Activated gamma-delta T cell (primary cell): ENCODE measurements around the gene ZNF587B.
"Not testable (repeated sequence)": the region's sequence is repeated elsewhere in the genome, so short reads cannot be mapped to it uniquely, and the experiment has no call there.

ENCODE experiments used
- DNase-seq: peaks from one replicate; lab custom pipeline; 2025; lab: John Stamatoyannopoulos, UW

ZNF587B gene

DNA sequence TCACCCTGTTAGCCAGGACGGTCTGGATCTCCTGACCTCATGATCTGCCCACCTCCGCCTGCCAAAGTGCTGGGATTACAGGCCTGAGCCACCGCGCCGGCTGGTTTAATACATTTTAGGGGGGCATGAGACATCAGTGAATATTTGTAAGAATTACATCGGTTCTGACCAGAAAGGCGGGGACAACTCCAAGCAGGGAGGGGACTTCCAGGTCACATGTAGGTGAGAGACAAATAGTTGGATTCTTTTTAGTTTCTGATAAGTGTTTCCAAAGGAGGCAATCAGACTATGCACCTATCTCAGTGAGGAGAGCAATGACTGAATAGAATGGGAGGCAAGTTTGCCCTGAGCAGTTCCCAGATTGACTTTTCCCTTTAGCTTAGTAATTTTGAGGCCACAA, 11.7 kb upstream of the ZNF587B start:
- no peak for DNase-seq

DNA sequence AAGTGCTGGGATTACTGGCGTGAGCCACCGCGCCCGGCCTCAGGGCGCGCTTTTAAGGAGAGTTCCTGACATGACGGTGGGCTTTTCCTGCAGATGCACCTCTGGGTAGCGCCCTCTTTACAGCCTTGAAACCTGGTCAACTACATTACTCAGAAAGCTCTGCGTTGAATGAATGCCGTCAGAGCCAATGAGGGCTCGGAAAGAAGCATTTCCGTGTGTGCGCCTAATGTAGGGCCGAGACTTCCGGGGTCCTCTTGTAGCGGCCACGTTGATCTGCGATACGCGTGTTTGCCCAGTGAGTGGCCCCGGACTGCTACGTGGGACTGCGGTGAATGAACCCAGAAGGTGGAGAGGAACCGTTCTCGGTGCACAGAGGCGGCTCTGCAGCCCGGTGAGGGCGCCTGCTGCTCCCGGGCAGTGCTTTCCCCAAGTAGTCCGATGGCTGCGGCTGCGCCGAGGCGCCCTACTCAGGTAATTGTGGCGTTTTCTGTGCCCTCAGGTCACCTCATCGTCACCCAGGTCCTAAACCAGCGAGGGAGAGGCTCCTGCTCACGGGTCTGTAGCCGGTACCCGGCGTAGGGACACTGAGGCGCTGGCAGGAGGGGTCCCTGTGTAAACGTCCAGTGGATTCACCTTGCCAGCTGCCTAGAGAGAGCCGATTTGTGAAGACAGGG, 10.5 kb upstream of the ZNF587B start:
- peak; percentile 46 for DNase-seq

DNA sequence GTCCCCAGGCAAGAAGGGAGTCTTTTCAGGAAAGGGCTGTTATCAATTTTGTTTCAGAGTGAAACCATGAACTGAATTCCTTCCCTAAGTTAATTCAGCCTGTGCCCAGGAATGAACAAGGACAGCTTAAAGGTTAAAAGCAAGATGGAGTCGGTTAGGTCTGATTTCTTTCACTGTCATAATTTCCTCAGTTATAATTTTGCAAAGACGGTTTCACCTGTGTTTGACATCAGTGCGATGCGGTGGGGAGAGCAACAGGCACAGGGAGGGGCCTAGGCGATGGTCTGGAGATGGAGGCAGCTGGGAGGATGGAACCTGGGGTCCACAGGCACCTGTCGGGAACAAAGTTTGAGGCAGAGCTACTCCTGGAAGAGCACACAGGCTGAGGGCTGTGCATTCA, 9.5 kb upstream of the ZNF587B start:
- no peak for DNase-seq

DNA sequence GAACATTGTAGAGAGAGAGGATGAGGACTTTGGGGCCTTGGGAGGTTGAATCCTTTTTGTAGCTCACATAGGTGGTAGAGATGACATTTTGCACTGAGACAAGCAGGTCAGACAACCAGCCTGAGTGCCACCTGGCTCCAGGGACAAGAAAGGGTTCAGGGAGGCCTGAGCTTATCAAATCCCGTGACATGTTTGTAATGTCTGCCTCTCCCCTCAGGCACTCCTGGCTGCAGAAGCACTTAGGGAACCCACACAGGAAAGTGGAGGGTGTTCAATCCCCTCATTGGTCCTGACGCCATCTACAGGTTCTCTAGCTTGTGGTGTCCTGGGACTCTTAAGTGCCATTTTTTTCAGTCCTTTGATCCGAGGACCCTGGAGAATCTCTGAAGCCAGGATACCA, 9.0 kb upstream of the ZNF587B start:
- DNase-seq, result not testable (repeated sequence)

DNA sequence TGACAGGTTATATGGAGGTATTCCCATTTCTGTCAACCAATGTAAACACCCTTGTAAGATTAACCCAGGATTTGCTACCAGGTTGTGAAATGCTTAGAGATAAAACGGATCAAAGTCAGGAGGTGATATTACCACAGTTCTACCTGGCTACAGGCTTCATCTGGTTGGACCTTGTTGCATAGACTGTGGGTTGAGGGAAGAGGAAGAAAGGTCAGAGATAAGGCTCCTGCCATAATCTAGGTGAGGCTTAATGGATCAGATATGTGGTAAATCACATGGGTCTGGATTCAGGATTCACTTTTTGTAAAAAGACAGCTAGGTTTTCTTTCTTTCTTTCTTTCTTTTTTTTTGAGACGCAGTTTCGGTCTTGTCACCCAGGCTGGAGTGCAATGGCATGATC, 8.6 kb upstream of the ZNF587B start:
- not testable (repeated sequence) for DNase-seq

DNA sequence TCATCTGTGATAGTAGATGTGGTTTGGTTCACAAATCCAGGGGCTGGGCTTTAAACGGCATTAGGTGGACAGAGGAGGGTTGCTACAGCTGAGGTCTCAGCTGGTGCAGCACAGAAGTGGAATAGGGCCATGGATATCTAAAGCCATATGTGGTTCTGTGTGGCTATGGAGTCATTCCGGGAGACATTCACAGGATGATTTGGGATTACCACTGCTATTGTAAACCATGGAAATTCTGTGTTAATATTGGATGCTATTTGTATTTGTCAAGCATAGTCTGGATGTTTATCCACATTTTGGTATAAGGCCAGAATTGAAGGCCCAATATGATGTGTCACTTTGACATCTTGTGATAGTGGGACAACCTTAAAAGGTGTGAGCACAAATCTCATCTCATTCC, 6.9 kb upstream of the ZNF587B start:
- not testable (repeated sequence) for DNase-seq

DNA sequence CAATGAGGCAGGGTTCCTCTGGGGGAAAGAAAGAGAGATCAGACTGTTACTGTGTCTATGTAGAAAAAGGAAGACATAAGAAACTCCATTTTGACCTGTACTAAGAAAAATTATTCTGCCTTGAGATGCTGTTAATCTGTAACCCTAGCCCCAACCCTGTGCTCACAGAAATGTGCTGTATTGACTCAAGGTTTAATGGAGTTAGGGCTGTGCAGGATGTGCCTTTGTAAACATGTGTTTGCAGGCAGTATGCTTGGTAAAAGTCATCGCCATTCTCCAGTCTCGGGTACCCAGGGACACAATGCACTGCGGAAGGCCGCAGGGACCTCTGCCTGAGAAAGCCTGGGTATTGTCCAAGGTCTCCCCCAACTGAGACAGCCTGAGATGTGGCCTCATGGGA, 6.5 kb upstream of the ZNF587B start:
- not testable (repeated sequence) for DNase-seq

DNA sequence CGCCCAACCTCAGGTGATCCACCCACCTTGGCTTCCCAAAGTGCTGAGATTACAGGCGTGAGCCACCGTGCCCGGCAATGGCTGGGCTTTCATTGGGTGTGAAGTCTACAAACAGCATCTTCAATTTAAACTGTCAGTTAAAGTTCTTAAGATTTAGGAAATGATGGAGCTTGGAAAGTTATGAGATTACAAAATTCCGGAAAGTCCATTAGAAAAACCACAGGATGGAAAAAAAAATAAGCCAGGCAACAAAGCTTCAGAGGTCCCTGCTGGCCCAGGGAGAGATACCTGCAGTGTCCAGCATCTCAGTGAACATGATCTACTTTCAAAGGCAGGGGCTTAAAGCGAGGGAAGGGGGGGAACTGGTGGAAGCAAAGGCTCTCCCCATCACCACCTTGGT, 4.6 kb upstream of the ZNF587B start:
- no peak for DNase-seq

DNA sequence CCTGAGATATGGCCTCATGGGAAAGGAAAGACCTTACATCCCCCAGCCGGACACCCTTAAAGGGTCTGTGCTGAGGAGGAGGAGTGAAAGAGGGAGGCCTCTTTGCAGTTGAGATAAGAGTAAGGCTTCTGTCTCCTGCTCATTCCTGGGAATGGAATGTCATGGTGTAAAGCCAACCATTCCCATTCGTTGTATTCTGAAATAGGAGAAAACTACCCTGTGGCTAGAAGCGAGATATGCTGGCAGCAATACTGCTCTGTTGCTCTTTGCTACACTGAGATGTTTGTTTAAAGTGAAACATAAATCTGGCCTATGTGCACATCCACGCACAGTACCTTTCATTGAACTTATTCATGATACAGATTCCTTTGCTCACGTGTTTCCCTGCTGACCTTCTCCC, 783 bp upstream of the ZNF587B start:
- no peak for DNase-seq

DNA sequence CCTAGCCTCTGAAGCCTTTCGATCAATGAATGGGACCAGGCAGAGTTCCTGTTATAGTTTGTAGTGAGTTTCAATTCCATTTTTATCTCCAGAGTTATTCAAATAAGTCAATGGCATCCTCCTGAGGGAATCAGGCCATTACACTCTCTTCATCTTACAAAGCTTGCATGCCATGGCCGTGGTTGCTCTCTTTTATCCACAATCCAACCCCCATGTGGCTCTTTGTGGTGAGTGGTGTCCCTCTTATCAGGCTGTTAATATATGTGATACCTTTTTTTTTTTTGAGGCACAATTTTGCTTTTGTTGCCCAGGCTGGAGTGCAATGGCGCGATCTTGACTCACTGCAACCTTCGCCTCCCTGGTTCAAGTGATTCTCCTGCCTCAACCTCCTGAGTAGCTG, 6.9 kb downstream of the ZNF587B start:
- DNase-seq, result not testable (repeated sequence)

DNA sequence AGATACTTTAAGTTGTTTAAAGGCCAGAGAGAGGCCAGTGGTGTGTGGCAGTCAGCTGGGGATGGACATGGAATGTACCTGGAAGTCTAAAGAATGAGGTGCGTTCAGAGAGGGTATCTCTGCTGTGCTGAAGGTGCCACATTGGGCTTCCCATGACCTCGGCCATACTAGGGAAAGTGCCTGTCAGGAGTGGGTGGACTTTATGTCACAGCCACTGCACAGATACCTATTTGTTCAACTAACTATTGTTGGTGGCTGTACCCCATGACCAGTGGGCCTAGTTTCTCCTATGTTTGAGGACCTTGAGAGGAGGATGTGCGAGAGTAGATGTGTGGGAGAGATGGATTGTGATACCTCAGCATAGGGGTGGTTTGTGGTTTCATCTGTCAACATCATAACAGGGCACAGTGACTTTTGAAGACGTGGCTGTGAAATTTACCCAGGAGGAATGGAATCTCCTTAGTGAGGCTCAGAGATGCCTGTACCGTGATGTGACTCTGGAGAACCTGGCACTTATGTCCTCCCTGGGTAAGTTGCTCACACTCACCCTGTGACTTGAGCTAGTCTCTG, 8.6 kb downstream of the ZNF587B start:
- not testable (repeated sequence) for DNase-seq

DNA sequence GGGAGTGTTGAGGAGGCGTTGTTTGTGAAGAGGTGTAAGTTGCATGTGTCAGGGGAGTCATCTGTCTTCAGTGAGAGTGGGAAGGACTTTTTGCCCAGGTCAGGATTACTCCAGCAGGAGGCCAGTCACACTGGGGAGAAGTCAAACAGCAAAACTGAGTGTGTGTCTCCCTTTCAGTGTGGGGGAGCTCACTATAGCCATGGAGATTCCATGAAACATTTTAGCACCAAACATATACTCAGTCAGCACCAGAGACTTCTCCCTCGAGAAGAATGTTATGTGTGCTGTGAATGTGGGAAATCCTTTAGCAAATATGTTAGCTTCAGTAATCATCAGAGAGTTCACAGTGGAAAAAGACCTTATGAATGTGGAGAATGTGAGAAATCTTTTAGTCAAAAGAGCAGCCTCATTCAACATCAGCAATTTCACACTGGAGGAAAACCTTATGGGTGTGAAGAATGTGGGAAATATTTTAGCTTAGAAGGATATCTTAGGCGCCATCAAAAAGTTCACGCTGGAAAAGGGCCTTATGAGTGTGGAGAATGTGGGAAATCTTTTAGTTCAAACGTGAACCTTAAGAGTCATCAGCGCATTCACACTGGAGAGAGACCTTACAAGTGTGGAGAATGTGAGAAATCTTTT, 11.1 kb downstream of the ZNF587B start:
- DNase-seq, result no peak

DNA sequence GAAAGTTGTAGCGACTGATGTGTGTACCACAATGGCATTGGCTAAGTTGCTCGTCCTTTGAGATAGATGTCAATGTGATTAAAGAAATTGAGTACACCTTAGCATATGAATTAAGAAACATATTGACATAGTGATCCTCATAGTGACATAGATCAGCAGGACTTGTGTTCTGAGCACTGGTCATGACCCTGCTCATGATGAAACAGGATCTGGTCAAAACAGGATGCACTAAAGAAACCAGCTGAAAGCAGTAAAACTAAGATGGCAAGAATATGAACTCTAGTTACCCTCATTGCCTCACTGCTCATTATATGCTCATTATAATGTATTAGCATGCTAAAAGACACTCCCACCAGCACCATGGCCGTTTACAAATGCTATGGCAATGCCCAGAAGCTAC, 17.1 kb downstream of the ZNF587B start:
- DNase-seq, result not testable (repeated sequence)

DNA sequence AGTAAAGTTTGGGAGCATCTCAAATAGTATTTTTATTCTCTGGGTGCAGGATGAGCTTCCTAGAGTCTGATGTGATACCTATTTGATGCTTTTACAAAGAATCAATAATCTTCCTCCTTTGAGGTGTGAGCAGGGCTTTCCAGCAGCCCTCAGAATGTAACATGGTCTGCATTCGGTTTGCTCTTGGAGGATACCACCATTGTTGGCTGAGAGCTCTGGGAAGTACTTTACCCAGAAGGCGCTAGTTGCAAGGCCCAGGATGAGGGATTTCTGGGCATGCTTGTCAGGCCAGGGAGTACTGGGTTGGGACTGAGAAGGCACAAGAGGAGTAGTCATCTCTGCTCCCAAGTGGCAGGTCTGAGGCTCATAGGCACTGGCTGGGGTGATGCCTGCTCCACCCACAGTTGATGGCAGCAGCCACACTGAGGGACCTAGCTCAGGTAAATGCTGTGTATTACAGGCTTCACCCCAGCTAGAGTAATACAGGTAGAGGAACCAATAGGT, 19.1 kb downstream of the ZNF587B start:
- DNase-seq, result not testable (repeated sequence)

DNA sequence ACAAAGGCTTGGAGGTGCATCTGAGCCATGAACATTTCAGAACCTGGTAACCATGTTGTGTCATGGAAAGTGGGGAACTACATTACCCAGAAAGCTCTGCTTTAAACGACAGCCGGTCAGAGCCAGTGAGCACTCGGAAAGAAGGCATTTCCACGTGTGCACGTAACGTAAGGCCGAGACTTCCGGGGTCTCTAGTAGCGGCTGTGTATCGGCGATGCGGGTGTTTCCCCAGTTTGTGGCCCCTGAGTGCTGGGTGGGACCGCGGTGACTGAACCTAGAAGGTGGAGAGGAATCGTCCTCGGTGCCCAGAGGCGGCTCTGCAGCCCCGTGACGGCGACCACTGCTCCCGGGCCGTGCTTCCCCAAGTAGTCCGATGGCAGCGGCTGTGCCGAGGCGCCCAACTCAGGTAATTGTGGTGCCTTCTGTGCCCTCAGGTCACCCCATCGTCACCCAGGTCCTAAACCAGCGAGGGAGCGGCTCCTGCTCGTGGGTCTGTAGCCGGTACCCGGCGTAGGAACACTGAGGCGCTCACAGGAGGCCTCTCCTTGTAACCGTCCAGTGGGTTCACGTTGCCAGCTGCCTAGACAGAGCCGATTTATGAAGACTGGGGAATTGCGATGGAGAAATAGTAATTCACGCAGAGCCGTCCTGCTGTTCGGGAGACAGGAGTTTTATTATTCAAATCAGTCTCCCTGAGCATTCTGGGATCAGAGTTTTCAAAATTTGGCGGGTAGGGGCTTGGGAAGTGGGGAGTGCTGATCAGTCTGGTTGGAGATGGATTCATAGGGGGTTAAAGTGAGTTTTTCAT, 19.8 kb downstream of the ZNF587B start, which contains the start of gene ZNF587:
Gene ZNF587, plus strand, starts transcription at position 194 of the 808 bp plus-strand sequence. Its CDS starts 180 bp downstream, at position 374.
- DNase-seq, result peak; percentile 42

DNA sequence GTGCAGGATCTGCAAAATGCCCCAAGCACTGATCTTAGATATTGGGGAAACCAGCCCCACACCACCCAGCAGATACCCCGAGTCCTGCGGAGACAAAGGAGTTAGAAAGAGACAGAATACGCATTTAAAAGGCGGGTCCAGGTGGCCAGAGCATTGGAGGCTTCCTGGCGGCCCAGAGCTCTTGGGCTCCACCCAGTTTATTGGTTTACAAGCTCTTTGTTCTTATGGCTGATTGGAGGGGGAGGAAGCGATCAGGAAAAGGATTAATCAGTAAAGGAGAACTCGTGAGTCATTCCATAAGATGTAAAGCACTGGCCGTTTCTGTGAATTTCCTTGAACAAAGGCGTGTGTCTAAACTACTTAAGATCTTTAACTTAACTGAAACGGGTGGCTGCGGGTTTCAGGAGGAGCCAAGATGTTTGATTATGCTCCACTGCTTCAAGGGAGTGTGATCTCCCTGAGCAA, 20.5 kb downstream of the ZNF587B start:
- no peak for DNase-seq

DNA sequence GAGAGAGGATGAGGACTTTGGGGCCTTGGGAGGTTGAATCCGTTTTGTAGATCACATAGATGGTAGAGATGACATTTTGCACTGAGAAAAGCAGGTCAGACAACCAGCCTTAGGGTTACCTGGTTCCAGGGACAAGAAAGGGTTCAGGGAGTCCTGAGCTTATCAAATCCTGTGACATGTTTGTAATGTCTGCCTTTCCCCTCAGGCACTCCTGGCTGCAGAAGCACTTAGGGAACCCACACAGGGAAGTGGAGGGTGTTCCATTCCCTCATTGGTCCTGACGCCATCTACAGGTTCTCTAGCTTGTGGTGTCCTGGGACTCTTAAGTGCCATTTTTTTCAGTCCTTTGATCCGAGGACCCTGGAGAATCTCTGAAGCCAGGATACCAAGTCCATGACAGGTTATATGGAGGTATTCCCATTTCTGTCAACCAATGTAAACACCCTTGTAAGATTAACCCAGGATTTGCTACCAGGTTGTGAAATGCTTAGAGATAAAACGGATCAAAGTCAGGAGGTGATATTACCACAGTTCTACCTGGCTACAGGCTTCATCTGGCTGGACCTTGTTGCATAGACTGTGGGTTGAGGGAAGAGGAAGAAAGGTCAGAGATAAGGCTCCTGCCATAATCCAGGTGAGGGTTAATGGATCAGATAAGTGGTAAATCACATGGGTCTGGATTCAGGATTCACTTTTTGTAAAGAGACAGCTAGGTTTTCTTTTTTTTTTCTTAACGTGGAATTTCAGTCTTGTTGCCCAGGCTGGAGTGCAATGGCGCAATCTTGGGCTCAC, 21.9 kb downstream of the ZNF587B start:
- not testable (repeated sequence) for DNase-seq

DNA sequence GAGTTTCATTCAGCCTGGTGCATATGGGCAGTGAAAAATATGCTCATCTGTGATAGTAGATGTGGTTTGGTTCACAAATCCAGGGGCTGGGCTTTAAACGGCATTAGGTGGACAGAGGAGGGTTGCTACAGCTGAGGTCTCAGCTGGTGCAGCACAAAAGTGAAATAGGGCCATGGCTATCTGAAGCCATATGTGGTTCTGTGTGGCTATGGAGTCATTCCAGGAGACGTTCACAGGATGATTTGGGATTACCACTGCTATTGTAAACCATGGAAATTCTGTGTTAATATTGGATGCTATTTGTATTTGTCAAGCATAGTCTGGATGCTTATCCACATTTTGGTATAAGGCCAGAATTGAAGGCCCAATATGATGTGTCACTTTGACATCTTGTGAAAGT, 24.0 kb downstream of the ZNF587B start:
- not testable (repeated sequence) for DNase-seq

DNA sequence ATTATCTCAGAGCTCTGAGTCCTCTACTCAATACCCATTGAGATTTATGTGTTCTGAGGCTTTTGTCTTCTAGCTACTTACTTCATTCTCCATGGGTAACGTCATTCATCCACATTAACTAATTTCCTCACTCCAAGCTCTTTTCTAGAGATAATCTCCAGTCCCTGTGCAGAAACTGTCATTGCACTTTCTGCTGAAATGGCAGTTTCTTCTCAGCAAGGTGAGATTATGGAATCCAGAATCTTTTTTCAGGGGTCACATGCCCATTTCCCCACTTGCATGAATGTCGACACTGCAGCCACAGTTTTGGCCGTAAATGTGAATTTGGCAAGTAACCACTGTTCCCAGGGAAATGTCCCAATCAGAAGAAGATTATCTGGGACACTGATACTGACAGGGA, 32.3 kb downstream of the ZNF587B start:
- not testable (repeated sequence) for DNase-seq

DNA sequence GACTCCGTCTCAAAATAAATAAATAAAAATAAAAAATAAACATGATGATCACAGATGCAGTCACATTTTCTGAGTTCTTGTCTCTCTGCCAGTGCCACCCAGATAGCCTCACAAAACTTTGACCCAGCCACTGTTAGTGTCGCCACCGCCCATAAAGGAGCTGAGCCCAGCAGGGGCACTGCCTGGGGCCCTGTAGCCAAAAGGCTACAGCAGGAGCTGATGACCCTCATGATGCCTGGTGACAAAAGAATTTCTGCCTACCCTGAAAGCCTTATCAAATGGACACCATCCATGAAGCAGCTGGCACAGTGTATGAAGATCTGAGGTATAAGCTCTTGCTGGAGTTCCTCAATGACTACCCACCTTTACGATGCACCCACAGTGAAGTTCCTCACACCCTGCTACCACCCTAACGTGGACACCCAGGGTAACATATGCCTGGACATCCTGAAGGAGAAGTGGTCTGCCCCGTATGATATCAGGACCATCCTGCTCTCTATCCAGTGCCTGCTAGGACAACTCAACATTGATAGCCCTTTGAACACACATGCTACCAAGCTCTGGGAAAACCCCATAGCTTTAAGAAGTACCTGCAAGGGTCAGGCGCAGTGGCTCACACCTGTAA, 37.9 kb downstream of the ZNF587B start:
- DNase-seq, result no peak

DNA sequence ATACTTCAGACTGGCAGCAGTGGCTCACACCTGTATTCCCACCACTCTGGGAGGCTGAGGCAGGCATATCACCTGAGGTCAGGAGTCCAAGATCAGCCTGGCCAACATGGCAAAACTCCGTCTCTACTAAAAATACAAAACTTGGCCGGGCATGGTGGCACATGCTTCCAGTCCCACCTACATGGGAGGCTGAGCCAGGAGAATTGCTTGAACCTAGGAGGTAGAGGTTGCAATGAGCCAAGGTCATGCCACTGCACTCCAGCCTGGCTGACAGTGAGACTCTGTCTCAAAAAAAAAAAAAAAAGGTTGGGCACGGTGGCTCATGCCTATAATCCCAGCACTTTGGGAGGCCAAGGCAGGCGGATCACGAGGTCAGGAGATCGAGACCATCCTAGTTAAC, 39.6 kb downstream of the ZNF587B start:
- not testable (repeated sequence) for DNase-seq
